Measurements from ENCODE around the gene MTG2. TPM values are rescaled to one million over a fixed set of nuclear protein-coding genes. Genes with fewer than 3 reads are reported as not detected.

Gene MTG2
- total RNA-seq, 1 donor from 2014 or later: 20.2 TPM

GRCh38 chr20:62241506-62241905 is 58.7 kb downstream of the MTG2 start:
- no peaks in the 10 kb centered on the region for H3K4me1 Mint-ChIP-seq (ENCODE audit: unreplicated experiment)
- H3K9me3 Mint-ChIP-seq (ENCODE audit: unreplicated experiment): no peaks in the 10 kb centered on the region
- H3K27me3 Mint-ChIP-seq (ENCODE audit: unreplicated experiment): peaks cover 4% of the 10 kb centered on the region
- no peak overlapping the region for H3K4me3 Mint-ChIP-seq (ENCODE audit: unreplicated experiment)
- TF ChIP-seq, protein P1, sequence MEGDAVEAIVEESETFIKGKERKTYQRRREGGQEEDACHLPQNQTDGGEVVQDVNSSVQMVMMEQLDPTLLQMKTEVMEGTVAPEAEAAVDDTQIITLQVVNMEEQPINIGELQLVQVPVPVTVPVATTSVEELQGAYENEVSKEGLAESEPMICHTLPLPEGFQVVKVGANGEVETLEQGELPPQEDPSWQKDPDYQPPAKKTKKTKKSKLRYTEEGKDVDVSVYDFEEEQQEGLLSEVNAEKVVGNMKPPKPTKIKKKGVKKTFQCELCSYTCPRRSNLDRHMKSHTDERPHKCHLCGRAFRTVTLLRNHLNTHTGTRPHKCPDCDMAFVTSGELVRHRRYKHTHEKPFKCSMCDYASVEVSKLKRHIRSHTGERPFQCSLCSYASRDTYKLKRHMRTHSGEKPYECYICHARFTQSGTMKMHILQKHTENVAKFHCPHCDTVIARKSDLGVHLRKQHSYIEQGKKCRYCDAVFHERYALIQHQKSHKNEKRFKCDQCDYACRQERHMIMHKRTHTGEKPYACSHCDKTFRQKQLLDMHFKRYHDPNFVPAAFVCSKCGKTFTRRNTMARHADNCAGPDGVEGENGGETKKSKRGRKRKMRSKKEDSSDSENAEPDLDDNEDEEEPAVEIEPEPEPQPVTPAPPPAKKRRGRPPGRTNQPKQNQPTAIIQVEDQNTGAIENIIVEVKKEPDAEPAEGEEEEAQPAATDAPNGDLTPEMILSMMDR (IDR thresholded peaks at IDR 0.05; ENCODE audit: unreplicated experiment): no peak
- H3K36me3 Mint-ChIP-seq (ENCODE audit: low read depth, unreplicated experiment): no peaks in the 10 kb centered on the region
- H3K27ac Mint-ChIP-seq (ENCODE audit: unreplicated experiment): no peak overlapping the region
- no peak for DNase-seq (ENCODE audit: low spot score)

GRCh38 chr20:62242176-62242575 is 59.3 kb downstream of the MTG2 start:
- DNase-seq (ENCODE audit: low spot score): no peak
- H3K4me3 Mint-ChIP-seq (ENCODE audit: unreplicated experiment): no peak overlapping the region
- H3K27ac Mint-ChIP-seq (ENCODE audit: unreplicated experiment): no peak overlapping the region
- H3K36me3 Mint-ChIP-seq (ENCODE audit: low read depth, unreplicated experiment): no peaks in the 10 kb centered on the region
- no peaks in the 10 kb centered on the region for H3K9me3 Mint-ChIP-seq (ENCODE audit: unreplicated experiment)
- peaks cover 4% of the 10 kb centered on the region for H3K27me3 Mint-ChIP-seq (ENCODE audit: unreplicated experiment)
- H3K4me1 Mint-ChIP-seq (ENCODE audit: unreplicated experiment): no peaks in the 10 kb centered on the region
- TF ChIP-seq, protein P1 (IDR thresholded peaks at IDR 0.05; ENCODE audit: unreplicated experiment): no peak

DNA sequence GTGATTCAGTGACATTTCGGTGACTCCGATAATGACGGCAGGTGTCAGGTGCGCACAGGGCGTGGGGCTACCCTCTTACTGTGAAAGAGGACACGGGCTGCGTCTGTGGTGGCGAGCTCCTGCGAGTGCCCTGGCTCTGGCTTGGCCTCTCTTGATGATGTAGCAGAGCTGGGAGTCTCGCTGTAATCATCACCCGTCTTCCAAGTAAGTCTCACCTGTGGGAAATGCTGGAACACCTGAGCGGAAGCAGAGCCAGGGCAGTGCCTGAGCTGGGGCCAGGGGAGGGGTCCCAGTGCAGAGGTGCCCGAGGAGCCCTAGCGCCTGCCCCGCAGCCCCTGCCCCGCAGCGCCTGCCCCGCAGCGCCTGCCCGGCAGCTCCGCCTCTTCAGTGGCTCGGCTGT is 60.3 kb downstream of the MTG2 start:
- DNase-seq (ENCODE audit: low spot score): no peak
- H3K4me3 Mint-ChIP-seq (ENCODE audit: unreplicated experiment): no peak overlapping the region
- no peaks in the 10 kb centered on the region for H3K9me3 Mint-ChIP-seq (ENCODE audit: unreplicated experiment)
- peaks cover 4% of the 10 kb centered on the region for H3K27me3 Mint-ChIP-seq (ENCODE audit: unreplicated experiment)
- TF ChIP-seq, protein P1 (IDR thresholded peaks at IDR 0.05; ENCODE audit: unreplicated experiment): no peak
- H3K4me1 Mint-ChIP-seq (ENCODE audit: unreplicated experiment): no peaks in the 10 kb centered on the region
- no peaks in the 10 kb centered on the region for H3K36me3 Mint-ChIP-seq (ENCODE audit: low read depth, unreplicated experiment)
- H3K27ac Mint-ChIP-seq (ENCODE audit: unreplicated experiment): no peak overlapping the region

GRCh38 chr20:62243906-62244515 is 61.2 kb downstream of the MTG2 start:
- Mint-ChIP-seq H3K27ac (ENCODE audit: unreplicated experiment) (no peak overlapping the region), H3K9me3 (ENCODE audit: unreplicated experiment) (no peaks in the 10 kb centered on the region), H3K36me3 (ENCODE audit: low read depth, unreplicated experiment) (no peaks in the 10 kb centered on the region), H3K4me1 (ENCODE audit: unreplicated experiment) (no peaks in the 10 kb centered on the region), H3K27me3 (ENCODE audit: unreplicated experiment) (peaks cover 4% of the 10 kb centered on the region), H3K4me3 (ENCODE audit: unreplicated experiment) (no peak overlapping the region)
- no peak for DNase-seq (ENCODE audit: low spot score)
- TF ChIP-seq, protein P1 (IDR thresholded peaks at IDR 0.05; ENCODE audit: unreplicated experiment): no peak

DNA sequence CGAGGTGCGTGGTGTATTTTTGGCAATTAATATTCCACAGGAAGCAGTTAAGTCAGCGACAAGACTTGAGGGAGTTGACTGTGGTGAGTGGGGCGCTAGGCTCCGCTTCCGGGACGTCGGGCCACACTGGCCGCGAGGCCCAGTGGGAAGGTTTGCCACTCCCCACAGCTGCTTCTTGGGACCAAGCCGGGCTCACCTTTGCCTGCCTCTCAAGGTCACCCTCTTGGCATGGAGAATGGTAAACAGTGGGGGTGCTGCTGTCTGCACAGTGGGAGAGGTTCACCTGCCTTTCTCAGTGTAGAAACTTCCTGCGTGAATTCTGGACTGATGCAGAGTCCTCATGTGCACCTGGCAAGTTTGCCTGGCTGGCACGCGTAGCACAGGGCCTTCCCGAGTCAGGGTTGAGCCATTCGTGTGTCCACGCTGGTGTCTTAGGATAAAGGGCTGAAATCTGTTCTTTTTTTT is 61.8 kb downstream of the MTG2 start:
- TF ChIP-seq, protein P1 (IDR thresholded peaks at IDR 0.05; ENCODE audit: unreplicated experiment): no peak
- no peaks in the 10 kb centered on the region for H3K9me3 Mint-ChIP-seq (ENCODE audit: unreplicated experiment)
- no peak for DNase-seq (ENCODE audit: low spot score)
- H3K27me3 Mint-ChIP-seq (ENCODE audit: unreplicated experiment): peaks cover 4% of the 10 kb centered on the region
- no peak overlapping the region for H3K27ac Mint-ChIP-seq (ENCODE audit: unreplicated experiment)
- H3K4me3 Mint-ChIP-seq (ENCODE audit: unreplicated experiment): no peak overlapping the region
- H3K4me1 Mint-ChIP-seq (ENCODE audit: unreplicated experiment): no peaks in the 10 kb centered on the region
- H3K36me3 Mint-ChIP-seq (ENCODE audit: low read depth, unreplicated experiment): no peaks in the 10 kb centered on the region

Measured in endothelial cell (in vitro differentiated cells).